ENCODE data around the gene SERPINA1.

GRCh38 chr14:94363151-94363624, 25.2 kb downstream of the SERPINA1 start:
- TF ChIP-seq CTCF (IDR thresholded peaks at IDR 0.05 in 2 of 3, conservative IDR thresholded peaks at IDR 0.05 in 1 of 3; ENCODE audit: control insufficient read depth in 2 of 3, extremely low read depth in 1 of 3, insufficient read depth in 1 of 3, low read depth in 3 of 3, low read length in 3 of 3) (no peak), POLR2AphosphoS5 (IDR thresholded peaks at IDR 0.05; ENCODE audit: low read length) (no peak), E2F4 (IDR thresholded peaks at IDR 0.05; ENCODE audit: low read depth, low read length) (no peak), FOXK2 (IDR thresholded peaks at IDR 0.05) (no peak), POLR2A (IDR thresholded peaks at IDR 0.05; ENCODE audit: low read depth, low read length) (no peak), NFXL1 (IDR thresholded peaks at IDR 0.05; ENCODE audit: borderline replicate concordance) (no peak), STAT1 (conservative IDR thresholded peaks at IDR 0.05) (no peak), ATF2 (IDR thresholded peaks at IDR 0.05; ENCODE audit: low read length) (no peak), RELA (IDR thresholded peaks at IDR 0.05; ENCODE audit: borderline replicate concordance, partially characterized antibody) (no peak)
